ENCODE measurements around the gene EPB41. TPM values are rescaled to one million over a fixed set of nuclear protein-coding genes. Genes with fewer than 3 reads are reported as not detected.

Gene EPB41
- polyA plus RNA-seq, 1 of the 3 experiments (the other 2 are of a cell fraction) = 7.4 TPM

DNA sequence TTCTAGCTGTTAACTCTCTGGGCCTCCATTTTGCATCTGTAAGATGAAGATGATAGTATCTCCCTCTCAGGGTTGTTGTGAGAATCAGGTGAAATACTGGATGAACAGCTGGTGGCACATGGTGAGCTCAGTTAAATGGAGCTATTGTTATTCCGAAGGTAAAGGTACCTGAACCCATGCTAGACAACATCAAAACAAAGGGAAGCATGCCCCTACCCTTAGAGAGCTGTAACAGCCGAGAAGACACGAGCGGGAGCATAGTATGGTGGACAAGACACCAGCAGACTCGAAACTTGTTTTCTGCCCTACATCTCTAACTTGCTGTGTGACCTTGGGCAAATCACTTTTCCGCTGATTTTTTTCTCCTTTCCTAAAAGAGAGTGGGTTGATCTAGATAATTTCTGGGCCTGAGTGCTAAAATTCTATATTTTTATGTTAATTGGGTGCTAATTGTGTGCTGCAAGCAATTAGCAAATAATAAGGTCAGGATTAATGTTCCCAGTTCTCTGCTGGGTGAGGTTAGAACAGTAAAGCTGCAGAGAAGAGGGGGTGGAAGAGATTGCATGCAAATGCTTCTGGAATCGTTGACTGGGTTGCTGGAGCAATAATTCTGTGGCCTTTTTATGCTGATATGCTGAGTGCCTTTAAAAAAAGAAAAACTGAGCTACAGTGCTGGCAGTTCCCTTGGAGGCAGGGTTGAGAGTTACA is 198.5 kb downstream of the EPB41 start:
- H3K79me2 ChIP-seq (ENCODE audit: insufficient read depth) = no peaks in the 10 kb centered on the region
- H3K4me2 ChIP-seq = no peak overlapping the region
- CTCF ChIA-PET = interaction anchor here (0.8 to 4.4 kb wide), 4 partner anchors 9 to 235 kb away, joined by 3 to 20 read pairs (median 7); partner anchors contain the start of gene TMEM200B
- no peaks in the 10 kb centered on the region for H3K9me3 ChIP-seq
- no peaks in the 10 kb centered on the region for H3K27me3 ChIP-seq (ENCODE audit: insufficient read depth)
- H3K36me3 ChIP-seq (replicated peaks in 1 of 2; ENCODE audit: control insufficient read depth in 1 of 2, insufficient read depth in 2 of 2, low read length in 1 of 2) = no peaks in the 10 kb centered on the region
- H3K9me2 ChIP-seq = no peaks in the 10 kb centered on the region
- no peaks in the 10 kb centered on the region for H3F3A ChIP-seq (replicated peaks; ENCODE audit: insufficient read depth)
- no peaks in the 10 kb centered on the region for H4K20me1 ChIP-seq (ENCODE audit: insufficient read depth)
- TF ChIP-seq, protein P1, sequence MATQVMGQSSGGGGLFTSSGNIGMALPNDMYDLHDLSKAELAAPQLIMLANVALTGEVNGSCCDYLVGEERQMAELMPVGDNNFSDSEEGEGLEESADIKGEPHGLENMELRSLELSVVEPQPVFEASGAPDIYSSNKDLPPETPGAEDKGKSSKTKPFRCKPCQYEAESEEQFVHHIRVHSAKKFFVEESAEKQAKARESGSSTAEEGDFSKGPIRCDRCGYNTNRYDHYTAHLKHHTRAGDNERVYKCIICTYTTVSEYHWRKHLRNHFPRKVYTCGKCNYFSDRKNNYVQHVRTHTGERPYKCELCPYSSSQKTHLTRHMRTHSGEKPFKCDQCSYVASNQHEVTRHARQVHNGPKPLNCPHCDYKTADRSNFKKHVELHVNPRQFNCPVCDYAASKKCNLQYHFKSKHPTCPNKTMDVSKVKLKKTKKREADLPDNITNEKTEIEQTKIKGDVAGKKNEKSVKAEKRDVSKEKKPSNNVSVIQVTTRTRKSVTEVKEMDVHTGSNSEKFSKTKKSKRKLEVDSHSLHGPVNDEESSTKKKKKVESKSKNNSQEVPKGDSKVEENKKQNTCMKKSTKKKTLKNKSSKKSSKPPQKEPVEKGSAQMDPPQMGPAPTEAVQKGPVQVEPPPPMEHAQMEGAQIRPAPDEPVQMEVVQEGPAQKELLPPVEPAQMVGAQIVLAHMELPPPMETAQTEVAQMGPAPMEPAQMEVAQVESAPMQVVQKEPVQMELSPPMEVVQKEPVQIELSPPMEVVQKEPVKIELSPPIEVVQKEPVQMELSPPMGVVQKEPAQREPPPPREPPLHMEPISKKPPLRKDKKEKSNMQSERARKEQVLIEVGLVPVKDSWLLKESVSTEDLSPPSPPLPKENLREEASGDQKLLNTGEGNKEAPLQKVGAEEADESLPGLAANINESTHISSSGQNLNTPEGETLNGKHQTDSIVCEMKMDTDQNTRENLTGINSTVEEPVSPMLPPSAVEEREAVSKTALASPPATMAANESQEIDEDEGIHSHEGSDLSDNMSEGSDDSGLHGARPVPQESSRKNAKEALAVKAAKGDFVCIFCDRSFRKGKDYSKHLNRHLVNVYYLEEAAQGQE (IDR thresholded peaks at IDR 0.05; ENCODE audit: low read depth, low read length) = no peak
- no peaks in the 10 kb centered on the region for H3K4me1 ChIP-seq (ENCODE audit: control insufficient read depth in 1 of 2, insufficient read depth in 2 of 2, low read depth in 1 of 2, low read length in 1 of 2)
- H3K4me3 ChIP-seq (ENCODE audit: low read depth in 2 of 2, low read length in 1 of 2) = no peak overlapping the region
- 87% methylated on average over 7 of the region's 7 CpGs for WGBS (ENCODE audit: low lambda C conversion rate)
- no peak overlapping the region for H3K27ac ChIP-seq (ENCODE audit: low read depth in 2 of 2, low read length in 1 of 2)
- no peak for DNase-seq
- POLR2A ChIA-PET = interaction anchor here (1.1 kb wide), 1 partner anchor 9 kb away, joined by 3 read pairs; no protein-coding TSS in a partner anchor
- H2AFZ ChIP-seq (ENCODE audit: low read depth) = no peak overlapping the region
- H3K9ac ChIP-seq = no peak overlapping the region

DNA sequence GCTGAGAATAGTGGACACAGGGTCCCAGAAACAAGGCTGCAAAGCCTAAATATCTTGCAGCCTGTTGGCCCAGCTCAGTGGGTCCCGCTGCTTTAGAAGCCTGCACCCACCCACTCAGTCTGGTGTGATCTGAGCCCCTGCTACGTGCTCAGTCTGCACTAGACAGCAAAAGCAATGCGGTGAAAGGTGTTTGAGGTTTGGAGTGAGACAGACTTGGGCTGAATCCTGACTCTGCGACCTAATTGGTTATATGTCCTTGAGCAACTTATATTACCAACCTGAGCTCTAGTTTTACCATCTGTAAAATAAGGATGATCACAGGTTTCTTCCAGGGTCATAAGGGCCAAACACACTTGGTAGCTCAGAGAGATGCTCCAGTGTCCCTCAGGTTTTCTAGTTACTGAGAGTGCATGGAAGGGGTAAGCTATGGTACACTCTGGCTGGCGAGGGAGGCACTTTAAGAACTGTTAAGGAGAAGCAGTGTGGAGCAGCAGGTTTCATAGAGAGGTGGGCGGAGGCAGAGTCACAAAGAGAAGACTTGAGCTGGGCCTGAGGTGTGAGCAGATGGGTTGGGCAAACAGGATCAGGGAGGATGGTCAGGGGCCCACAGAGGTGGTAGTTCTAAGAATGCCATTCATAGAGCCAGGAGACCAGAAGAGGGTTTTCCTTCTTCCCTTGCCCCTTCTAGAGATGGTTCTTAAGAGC is 199.2 kb downstream of the EPB41 start:
- no peaks in the 10 kb centered on the region for H3K36me3 ChIP-seq (replicated peaks in 1 of 2; ENCODE audit: control insufficient read depth in 1 of 2, insufficient read depth in 2 of 2, low read length in 1 of 2)
- H3K4me1 ChIP-seq (ENCODE audit: control insufficient read depth in 1 of 2, insufficient read depth in 2 of 2, low read depth in 1 of 2, low read length in 1 of 2) = no peaks in the 10 kb centered on the region
- POLR2A ChIA-PET = interaction anchor here (1.1 kb wide), 1 partner anchor 8 kb away, joined by 3 read pairs; no protein-coding TSS in a partner anchor
- H3K9me2 ChIP-seq = no peaks in the 10 kb centered on the region
- no peaks in the 10 kb centered on the region for H3K9me3 ChIP-seq
- H3F3A ChIP-seq (replicated peaks; ENCODE audit: insufficient read depth) = no peaks in the 10 kb centered on the region
- no peak overlapping the region for H3K4me2 ChIP-seq
- CTCF ChIA-PET = interaction anchor here (0.8 to 4.4 kb wide), 5 partner anchors 8 to 236 kb away, joined by 3 to 20 read pairs (median 5); partner anchors contain the start of gene TMEM200B
- H2AFZ ChIP-seq (ENCODE audit: low read depth) = no peak overlapping the region
- H3K27me3 ChIP-seq (ENCODE audit: insufficient read depth) = no peaks in the 10 kb centered on the region
- H4K20me1 ChIP-seq (ENCODE audit: insufficient read depth) = no peaks in the 10 kb centered on the region
- H3K9ac ChIP-seq = no peak overlapping the region
- H3K4me3 ChIP-seq (ENCODE audit: low read depth in 2 of 2, low read length in 1 of 2) = no peak overlapping the region
- no peak overlapping the region for H3K27ac ChIP-seq (ENCODE audit: low read depth in 2 of 2, low read length in 1 of 2)
- 83% methylated on average over 5 of the region's 6 CpGs for WGBS (ENCODE audit: low lambda C conversion rate)
- H3K79me2 ChIP-seq (ENCODE audit: insufficient read depth) = no peaks in the 10 kb centered on the region
- DNase-seq = no peak
- no peak for TF ChIP-seq CHD2 (IDR thresholded peaks at IDR 0.05; ENCODE audit: low read length, partially characterized antibody)
- no peak for TF ChIP-seq EZH2phosphoT487 (IDR thresholded peaks at IDR 0.05; ENCODE audit: borderline replicate concordance, low read depth)
- no peak for TF ChIP-seq MEF2A (IDR thresholded peaks at IDR 0.05; ENCODE audit: borderline replicate concordance, low read depth)
- no peak for TF ChIP-seq RXRA (IDR thresholded peaks at IDR 0.05; ENCODE audit: borderline replicate concordance, low read depth)
- no peak for TF ChIP-seq TEAD4 (IDR thresholded peaks at IDR 0.05; ENCODE audit: borderline replicate concordance, insufficient read depth)
- TF ChIP-seq FOSL2 (IDR thresholded peaks at IDR 0.05; ENCODE audit: borderline replicate concordance, low read depth) = no peak
- no peak for TF ChIP-seq RCOR1 (IDR thresholded peaks at IDR 0.05; ENCODE audit: low read length)
- no peak for TF ChIP-seq YY1 (IDR thresholded peaks at IDR 0.05; ENCODE audit: low read depth)
- TF ChIP-seq FOXM1 (IDR thresholded peaks at IDR 0.05; ENCODE audit: low read depth) = no peak
- no peak for TF ChIP-seq RAD21 (IDR thresholded peaks at IDR 0.05; ENCODE audit: low read length)
- TF ChIP-seq, protein P1 (IDR thresholded peaks at IDR 0.05; ENCODE audit: low read depth, low read length) = no peak
- TF ChIP-seq MXI1 (IDR thresholded peaks at IDR 0.05; ENCODE audit: low read depth, low read length) = no peak
- no peak for TF ChIP-seq JUND (IDR thresholded peaks at IDR 0.05)
- TF ChIP-seq, protein P2, sequence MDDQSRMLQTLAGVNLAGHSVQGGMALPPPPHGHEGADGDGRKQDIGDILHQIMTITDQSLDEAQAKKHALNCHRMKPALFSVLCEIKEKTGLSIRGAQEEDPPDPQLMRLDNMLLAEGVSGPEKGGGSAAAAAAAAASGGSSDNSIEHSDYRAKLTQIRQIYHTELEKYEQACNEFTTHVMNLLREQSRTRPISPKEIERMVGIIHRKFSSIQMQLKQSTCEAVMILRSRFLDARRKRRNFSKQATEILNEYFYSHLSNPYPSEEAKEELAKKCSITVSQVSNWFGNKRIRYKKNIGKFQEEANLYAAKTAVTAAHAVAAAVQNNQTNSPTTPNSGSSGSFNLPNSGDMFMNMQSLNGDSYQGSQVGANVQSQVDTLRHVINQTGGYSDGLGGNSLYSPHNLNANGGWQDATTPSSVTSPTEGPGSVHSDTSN (IDR thresholded peaks at IDR 0.05) = no peak
- TF ChIP-seq TCF12 (IDR thresholded peaks at IDR 0.05) = no peak
- TF ChIP-seq, protein P3, sequence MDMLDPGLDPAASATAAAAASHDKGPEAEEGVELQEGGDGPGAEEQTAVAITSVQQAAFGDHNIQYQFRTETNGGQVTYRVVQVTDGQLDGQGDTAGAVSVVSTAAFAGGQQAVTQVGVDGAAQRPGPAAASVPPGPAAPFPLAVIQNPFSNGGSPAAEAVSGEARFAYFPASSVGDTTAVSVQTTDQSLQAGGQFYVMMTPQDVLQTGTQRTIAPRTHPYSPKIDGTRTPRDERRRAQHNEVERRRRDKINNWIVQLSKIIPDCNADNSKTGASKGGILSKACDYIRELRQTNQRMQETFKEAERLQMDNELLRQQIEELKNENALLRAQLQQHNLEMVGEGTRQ (IDR thresholded peaks at IDR 0.05; ENCODE audit: borderline replicate concordance, low read depth, low read length) = no peak

All from SK-N-SH (cell line).